ENCODE measurements around the gene CDC42EP2.

- TF ChIP-seq CTCF (IDR thresholded peaks at IDR 0.05) (no peak), POLR2A (IDR thresholded peaks at IDR 0.05) (no peak)
Measured at GRCh38 chr11:65353376-65353775, 38.7 kb downstream of the CDC42EP2 start.

Measured in prostate gland (tissue), 2 donors.